Stimulated activated CD4-positive, alpha-beta T cell treated with anti-CD3 and anti-CD28 coated beads, Interleukin-2, amount 100 ng/mL, for 4 hours (primary cell): ENCODE data around the gene CDK2AP2.
"Not testable (repeated sequence)": the region's sequence is repeated elsewhere in the genome, so short reads cannot be mapped to it uniquely, and the experiment has no call there.

Source experiments
- DNase-seq: peaks from one replicate; pipeline ENCODE4 v3.0.0-alpha.2; 2020; ENCODE audit warnings: low read depth

Gene CDK2AP2

DNA sequence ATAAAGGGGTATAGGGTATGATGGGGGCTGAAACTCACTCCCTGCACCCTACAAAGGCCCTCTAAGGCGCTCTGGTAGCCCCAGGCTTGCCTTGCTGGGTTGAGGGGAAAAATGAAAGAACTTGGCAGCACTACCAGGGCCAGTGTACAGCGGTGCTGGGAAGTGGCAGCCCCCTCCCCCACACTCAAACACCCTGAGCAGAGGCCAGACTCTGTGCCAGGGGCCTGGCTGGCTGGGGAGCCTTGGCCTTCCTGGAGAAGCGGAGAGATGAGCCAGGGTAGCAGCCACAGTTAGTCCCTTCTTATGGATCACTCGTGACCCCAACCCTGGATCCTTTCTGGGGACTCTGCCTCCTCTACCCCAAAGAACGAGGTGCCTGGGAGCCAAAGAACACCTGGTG lies 41.6 kb downstream of the CDK2AP2 start:
- DNase-seq: no peak

DNA sequence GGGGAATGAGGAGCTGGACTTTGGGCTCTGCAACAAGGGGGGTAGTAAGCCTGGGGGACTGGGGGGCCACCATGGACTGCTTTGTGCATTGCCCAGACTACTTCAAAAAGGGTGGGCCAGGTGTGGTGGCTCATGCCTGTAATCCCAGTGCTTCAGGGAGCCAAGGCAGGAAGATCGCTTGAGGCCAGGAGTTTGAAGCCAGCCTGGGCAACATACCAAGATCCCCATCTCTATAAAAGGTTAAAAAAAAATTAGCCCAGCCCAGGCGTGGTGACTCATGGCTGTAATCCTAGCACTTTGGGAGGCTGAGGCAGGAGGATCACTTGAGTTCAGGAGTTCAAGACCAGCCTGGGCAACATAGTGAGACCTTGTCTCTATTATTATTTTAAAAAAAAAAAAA lies 42.4 kb downstream of the CDK2AP2 start:
- DNase-seq: not testable (repeated sequence)

DNA sequence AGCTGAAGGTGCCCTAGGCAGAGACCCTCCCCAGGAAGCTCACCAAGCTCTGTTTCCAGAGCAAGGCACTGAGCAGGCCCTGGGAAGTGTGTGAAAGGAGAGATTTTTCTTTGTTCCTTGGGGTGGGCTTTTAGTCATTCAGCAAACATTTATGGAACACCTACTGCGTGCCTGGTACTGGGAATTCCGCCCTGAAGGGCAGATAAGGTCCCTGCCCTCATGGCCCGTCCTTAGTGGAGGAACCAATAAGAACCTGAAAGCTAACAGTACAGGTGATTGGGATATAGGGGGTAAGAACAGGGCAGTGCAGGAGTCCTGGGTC lies 42.8 kb downstream of the CDK2AP2 start:
- DNase-seq: no peak

DNA sequence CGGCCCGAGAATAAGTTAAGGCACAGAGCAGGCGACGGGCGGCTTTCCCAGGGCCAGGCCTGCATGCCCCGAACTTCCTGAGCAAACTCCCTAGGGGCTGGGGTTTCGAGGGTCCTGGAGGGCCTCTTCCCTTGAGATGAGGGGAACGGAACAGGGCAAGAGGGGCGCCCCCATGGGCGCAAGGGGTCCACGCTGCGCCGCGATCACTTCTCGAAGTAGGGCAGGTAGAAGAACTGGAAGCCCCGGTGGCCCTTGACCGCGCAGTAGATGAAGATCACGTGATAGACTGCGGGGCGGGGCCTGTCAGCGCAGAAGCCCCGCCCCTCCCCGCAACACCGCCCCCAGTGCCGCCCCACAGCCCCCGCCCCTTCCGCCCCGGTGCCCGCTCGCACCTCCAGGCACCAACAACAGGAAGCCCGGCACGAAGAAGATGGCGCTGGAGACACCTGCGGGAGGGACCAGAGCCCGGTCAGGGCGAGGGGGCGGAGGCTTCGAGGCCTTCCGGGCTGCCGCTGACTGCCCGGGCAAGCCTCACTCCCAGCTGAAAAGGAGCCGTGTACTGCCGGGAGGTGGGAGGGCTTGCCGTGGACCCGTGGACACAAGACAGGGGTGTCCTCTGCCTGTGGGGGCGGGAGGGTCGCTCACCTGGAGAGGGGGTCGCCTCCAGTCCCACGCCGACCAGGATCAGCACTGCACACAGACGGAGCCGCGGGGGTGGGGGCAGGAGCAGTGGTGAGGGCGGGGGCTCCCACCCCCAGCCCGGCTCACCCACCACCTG lies 43.4 kb downstream of the CDK2AP2 start:
- peak; percentile 87 for DNase-seq

DNA sequence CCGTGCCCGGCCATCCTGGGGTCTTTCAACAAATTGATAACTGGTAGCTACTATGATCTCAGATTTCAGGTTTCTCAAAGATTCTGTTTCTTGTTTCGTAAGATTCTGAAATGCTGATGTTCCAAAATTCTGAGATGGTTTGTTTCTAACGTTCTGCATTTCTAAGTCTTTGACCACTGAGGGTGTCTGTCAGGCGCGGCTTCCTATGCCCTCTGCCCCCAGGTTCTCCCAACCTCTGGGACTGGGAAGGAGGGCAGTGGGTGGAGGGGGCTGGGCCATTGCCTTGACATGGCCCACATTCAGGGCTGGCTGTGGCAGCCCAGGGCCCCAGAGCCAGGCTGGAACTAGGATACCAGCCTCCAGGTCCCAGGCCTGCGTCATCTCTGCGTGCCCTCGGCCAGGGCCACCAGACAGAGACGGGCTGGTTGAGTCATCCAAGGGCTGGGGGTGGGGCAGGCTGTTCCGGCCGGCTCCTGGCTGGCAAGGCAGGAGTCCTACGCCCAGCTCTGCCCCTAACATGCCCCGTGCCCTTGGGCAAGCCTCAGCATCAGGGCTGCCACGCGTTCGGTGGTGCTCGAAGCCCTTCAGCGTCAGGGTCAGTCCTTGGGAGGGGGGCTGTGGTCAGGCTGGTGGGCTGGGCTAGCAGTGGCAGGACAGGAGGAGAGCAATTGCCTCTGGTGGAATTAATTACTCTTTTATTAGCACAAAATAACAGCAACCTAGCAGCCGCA lies 44.1 kb downstream of the CDK2AP2 start:
- DNase-seq: no peak

DNA sequence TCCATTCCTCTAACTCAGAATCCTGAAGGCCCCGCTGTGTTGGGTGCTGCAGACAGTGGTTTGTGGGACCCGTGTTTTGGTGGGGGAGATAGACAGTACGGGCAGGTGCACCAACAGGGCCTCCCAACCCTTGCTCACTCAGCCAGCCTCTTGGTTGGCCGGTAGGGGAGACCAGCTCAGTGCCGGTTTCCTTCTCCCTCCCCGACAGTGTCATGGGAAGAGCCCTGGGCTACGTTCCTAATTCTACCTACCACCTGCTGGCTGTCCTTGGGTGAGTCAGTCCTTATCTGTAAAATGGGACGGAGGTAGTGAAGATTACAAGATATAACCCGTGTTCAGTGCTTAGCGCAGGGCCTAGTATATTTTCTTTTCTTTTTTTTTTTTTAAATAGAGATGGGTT lies 44.8 kb downstream of the CDK2AP2 start:
- no peak for DNase-seq

DNA sequence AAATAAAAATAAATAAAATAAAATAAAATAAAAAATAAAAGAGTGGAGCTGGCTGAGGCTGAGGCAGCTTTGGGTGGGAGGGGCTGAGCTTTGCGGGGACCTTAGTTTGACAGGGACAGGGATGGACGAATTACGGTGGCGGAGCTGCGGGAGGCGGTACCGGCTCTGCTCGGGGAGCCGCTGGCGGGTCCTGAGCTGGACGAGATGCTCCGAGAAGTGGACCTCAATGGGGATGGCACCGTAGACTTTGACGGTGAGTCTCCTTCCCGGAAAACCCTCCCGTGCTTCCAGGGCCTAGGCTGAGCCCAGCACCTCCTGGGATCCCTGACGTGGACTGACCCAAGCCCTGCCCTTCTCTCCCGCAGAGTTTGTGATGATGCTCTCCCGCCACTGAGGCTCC lies 49.7 kb downstream of the CDK2AP2 start:
- DNase-seq: no peak

DNA sequence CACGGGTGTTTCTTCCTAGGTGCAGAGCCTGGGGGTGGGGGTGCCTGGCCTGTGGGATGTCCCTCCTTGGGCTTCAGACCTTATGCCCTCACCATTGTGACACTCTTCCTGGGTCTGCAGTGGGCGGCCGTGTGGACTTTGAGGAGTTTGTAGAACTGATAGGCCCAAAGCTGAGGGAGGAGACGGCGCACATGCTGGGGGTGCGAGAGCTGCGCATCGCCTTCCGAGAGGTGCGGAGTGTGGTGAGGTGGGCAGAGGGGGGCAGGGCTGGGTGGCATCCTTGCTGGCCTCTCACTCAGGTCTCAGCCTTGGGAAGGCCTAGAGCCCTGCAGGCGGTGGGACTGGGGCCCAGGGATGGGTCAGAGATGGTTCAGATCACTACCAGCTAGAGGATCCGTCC lies 50.5 kb downstream of the CDK2AP2 start:
- no peak for DNase-seq
